A673 (cell line): ENCODE results near the gene CNPY1. TPM values are rescaled to one million over a fixed set of nuclear protein-coding genes. Genes with fewer than 3 reads are reported as not detected.

Source experiments
- BruUV-seq: library from RNA; stranded (reverse); fragments of 400-500 nt; replicated peaks from 2 replicates; lab custom pipeline; 2021; lab: Mats Ljungman, UMichigan
- CTCF ChIA-PET: fragments of 300-600 bp; sonication (Branson Sonifier 250); formaldehyde crosslinking; loops from one replicate; lab custom pipeline; 2022; ENCODE audit warnings: antibody characterized with exemption; lab: Charles Lee
- POLR2A ChIA-PET: fragments of 300-600 bp; sonication (Branson Sonifier 250); formaldehyde crosslinking; loops from one replicate; lab custom pipeline; 2022; ENCODE audit warnings: antibody characterized with exemption; ENCODE audit not compliant: low non-redundant PET; lab: Charles Lee
- DNase-seq: peaks from one replicate; pipeline ENCODE4 v3.0.0-alpha.2; 2015; ENCODE audit warnings: low spot score
- H3K27ac ChIP-seq: fragments of 200-600 bp; sonication (generic); 2 replicates; pipeline ENCODE4 v1.5.1; 2016; ENCODE audit warnings: mixed run types, low read depth, mild to moderate bottlenecking, mixed read lengths, antibody characterized with exemption, low read length; ENCODE audit not compliant: poor library complexity, severe bottlenecking
- H3K27me3 ChIP-seq: fragments of 200-600 bp; sonication (generic); replicated peaks from 2 replicates; pipeline ENCODE4 v1.6.1; 2017; ENCODE audit warnings: mixed run types, low read depth, mild to moderate bottlenecking, mixed read lengths, antibody characterized with exemption, low read length; ENCODE audit not compliant: insufficient read depth, poor library complexity
- H3K36me3 ChIP-seq: fragments of 200-600 bp; sonication (generic); 2 replicates; pipeline ENCODE4 v1.6.1; 2016; ENCODE audit warnings: mixed run types, mild to moderate bottlenecking, mixed read lengths, antibody characterized with exemption, low read length; ENCODE audit not compliant: insufficient read depth, poor library complexity, severe bottlenecking
- H3K4me1 ChIP-seq: fragments of 200-600 bp; sonication (generic); 2 replicates; pipeline ENCODE4 v1.6.1; 2017; ENCODE audit warnings: mixed run types, mild to moderate bottlenecking, mixed read lengths, antibody characterized with exemption, low read length; ENCODE audit not compliant: insufficient read depth, poor library complexity, severe bottlenecking
- H3K4me3 ChIP-seq: fragments of 200-600 bp; sonication (generic); 2 replicates; pipeline ENCODE4 v1.5.1; 2016; ENCODE audit warnings: low read depth, mixed run types, mild to moderate bottlenecking, mixed read lengths, low read length; ENCODE audit not compliant: poor library complexity, severe bottlenecking
- H3K9me3 ChIP-seq: fragments of 200-600 bp; sonication (generic); 2 replicates; pipeline ENCODE4 v1.6.1; 2016; ENCODE audit warnings: mixed run types, low read depth, mild to moderate bottlenecking, mixed read lengths, antibody characterized with exemption, low read length; ENCODE audit not compliant: poor library complexity, severe bottlenecking
- EZH2 ChIP-seq: fragments of 200-600 bp; sonication (generic); IDR thresholded peaks from 2 replicates; pipeline ENCODE4 v1.6.1; 2017; ENCODE audit warnings: borderline replicate concordance, low read depth, mild to moderate bottlenecking, mixed read lengths, antibody characterized with exemption, low read length; ENCODE audit not compliant: poor library complexity, severe bottlenecking
- intact Hi-C: fragments of 100-400 bp; cut with micrococcal nuclease; formaldehyde crosslinking; loops from one replicate; pipeline ENCODE4 v1.10.0; 2022; ENCODE audit not compliant: unreplicated experiment
- total RNA-seq: library from RNA; stranded (reverse); gene quantifications from 2 replicates; pipeline ENCODE4 v1.2.3, GENCODE V29; 2021
- TF ChIP-seq, protein P1 (sequence below): fragments of 300-800, 200-600 bp; sonication (generic); conservative IDR thresholded peaks from 2 replicates; pipeline ENCODE4 v1.5.1; 2017; ENCODE audit warnings: low read depth, mild to moderate bottlenecking, antibody characterized with exemption, low read length, moderate library complexity, mixed read lengths

CNPY1 gene
- total RNA-seq, 1 experiment from 2014 or later = not detected

DNA sequence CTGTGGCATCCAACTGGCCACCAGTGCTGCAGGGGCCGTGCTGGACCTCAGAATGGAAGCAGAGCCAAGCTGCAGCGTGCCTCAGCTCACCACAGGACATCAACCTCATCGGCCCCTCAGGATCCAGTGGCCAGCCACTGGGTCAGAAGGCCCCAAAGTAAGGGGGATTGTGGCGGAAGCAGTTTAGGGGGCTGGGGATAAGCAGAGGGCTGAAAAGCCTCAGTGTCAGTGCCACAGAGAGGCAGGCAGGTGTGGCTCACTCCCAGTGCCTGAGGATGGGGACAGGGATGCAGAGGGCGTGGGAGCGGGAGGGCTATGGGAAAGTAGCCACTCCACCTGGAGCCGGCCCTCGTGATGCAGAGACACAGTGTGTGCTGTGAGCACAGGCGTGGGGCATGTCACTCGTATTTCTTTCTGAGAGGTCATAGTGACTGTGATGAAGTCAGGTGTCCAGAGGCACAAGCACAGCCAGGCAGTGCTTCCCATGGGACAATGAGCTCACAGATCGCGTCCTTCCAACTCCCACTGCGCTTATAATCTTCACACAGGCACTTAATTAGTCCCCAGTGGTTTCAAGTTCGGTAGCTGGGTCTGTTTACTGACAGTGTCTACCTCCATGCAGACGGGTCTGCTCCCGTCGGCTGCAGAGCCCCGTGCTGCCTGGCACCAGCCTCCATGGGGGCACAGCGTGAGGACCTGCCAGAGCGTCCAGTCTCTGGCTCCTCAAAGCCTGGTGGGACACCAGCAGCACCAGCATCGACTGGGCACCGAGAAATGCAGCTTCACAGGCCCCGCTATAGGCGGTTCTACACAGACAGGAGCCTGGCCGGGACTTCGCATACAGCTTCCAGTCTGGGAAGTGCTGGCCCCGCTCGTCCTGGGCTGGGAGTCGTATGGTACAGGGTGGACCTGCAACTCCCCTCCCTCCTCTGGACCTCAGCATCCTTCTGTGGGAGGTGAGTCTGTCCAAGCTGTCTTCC, 42.9 kb upstream of the CNPY1 start:
- H3K36me3 ChIP-seq = no peaks in the 10 kb centered on the region
- H3K27ac ChIP-seq = no peak overlapping the region
- no peaks in the 10 kb centered on the region for H3K4me1 ChIP-seq
- no peak overlapping the region for H3K4me3 ChIP-seq
- CTCF ChIA-PET = no interaction called here
- intact Hi-C loops = no loop called here
- peaks cover 12% of the 10 kb centered on the region for H3K27me3 ChIP-seq
- no peak for TF ChIP-seq EZH2
- TF ChIP-seq, protein P1, sequence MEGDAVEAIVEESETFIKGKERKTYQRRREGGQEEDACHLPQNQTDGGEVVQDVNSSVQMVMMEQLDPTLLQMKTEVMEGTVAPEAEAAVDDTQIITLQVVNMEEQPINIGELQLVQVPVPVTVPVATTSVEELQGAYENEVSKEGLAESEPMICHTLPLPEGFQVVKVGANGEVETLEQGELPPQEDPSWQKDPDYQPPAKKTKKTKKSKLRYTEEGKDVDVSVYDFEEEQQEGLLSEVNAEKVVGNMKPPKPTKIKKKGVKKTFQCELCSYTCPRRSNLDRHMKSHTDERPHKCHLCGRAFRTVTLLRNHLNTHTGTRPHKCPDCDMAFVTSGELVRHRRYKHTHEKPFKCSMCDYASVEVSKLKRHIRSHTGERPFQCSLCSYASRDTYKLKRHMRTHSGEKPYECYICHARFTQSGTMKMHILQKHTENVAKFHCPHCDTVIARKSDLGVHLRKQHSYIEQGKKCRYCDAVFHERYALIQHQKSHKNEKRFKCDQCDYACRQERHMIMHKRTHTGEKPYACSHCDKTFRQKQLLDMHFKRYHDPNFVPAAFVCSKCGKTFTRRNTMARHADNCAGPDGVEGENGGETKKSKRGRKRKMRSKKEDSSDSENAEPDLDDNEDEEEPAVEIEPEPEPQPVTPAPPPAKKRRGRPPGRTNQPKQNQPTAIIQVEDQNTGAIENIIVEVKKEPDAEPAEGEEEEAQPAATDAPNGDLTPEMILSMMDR = no peak
- POLR2A ChIA-PET = no interaction called here
- DNase-seq = peak; percentile 28
- no peaks in the 10 kb centered on the region for H3K9me3 ChIP-seq
- no TSS peak for BruUV-seq

DNA sequence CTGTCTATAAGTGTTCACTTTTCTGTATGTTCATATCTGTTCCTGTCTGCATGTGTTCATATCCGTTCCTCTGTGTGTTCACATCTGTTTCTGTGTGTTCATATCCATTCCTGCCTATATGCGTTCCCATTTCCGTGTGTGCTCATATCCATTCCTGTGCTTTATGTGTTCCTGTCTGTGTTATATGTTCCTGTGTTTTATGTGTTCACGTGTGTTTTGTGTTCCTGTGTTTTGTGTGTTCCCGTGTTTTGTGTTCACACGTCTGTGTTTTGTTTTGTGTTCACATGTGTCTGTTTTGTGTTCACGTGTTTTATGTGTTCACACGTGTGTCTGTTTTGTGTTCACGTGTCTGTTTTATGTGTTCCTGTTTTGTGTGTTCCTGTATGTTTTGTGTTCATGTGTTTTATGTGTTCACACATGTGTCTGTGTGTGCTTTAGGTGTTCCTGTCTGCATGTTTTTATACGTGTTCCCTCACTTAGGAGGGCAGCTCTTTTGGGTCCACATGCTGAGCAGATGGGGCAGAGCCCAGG, 42.2 kb upstream of the CNPY1 start:
- BruUV-seq = no TSS peak
- H3K4me1 ChIP-seq = no peaks in the 10 kb centered on the region
- no peaks in the 10 kb centered on the region for H3K36me3 ChIP-seq
- peaks cover 19% of the 10 kb centered on the region for H3K27me3 ChIP-seq
- intact Hi-C loops = no loop called here
- H3K4me3 ChIP-seq = no peak overlapping the region
- no peak for DNase-seq
- TF ChIP-seq, protein P1 = no peak
- TF ChIP-seq EZH2 = no peak
- no peaks in the 10 kb centered on the region for H3K9me3 ChIP-seq
- CTCF ChIA-PET = no interaction called here
- POLR2A ChIA-PET = no interaction called here
- no peak overlapping the region for H3K27ac ChIP-seq

DNA sequence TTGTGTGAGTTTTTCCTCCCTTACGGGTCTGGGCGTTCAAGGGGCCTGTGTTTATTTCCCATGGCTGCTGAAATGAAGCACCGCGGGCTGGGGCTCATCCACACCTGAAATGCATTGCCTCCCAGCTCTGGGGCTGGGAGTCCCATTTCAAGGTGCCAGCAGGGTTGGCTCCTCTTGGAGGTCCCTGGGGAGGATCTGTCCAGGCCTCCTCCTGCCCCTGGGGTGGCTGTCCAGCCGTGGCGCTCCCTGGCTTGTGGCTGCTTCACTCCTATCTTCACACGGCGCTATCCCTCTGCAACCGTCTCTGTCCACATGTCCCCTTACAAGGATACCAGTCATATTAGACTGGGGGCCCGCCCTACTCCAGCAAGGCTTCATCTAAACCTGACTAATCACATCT, 41.1 kb upstream of the CNPY1 start:
- no peak overlapping the region for H3K27ac ChIP-seq
- intact Hi-C loops = no loop called here
- no peaks in the 10 kb centered on the region for H3K9me3 ChIP-seq
- no peak overlapping the region for H3K4me3 ChIP-seq
- H3K4me1 ChIP-seq = no peaks in the 10 kb centered on the region
- POLR2A ChIA-PET = no interaction called here
- TF ChIP-seq, protein P1 = no peak
- no peak for TF ChIP-seq EZH2
- CTCF ChIA-PET = no interaction called here
- H3K36me3 ChIP-seq = no peaks in the 10 kb centered on the region
- BruUV-seq = no TSS peak
- no peak for DNase-seq
- peaks cover 27% of the 10 kb centered on the region for H3K27me3 ChIP-seq
